GM18873 (cell line): Measurements from ENCODE around the gene RET.

Experiments used
- ATAC-seq: cut with Tn5 transposase; IDR thresholded peaks from one replicate; pipeline ENCODE4 v1.9.1; 2021; ENCODE audit warnings: mild to moderate bottlenecking, moderate library complexity, moderate number of reproducible peaks; ENCODE audit not compliant: unreplicated experiment, low FRiP score

RET gene

GRCh38 chr10:43155741-43156140, 78.9 kb downstream of the RET start:
- no peak for ATAC-seq

GRCh38 chr10:43156590-43157341, 79.9 kb downstream of the RET start:
- no peak for ATAC-seq

- no peak for ATAC-seq
Observed at GRCh38 chr10:43158636-43159035, 81.8 kb downstream of the RET start.

GRCh38 chr10:43160046-43160920, 83.4 kb downstream of the RET start:
- ATAC-seq = peak; percentile 41

- ATAC-seq = peak; percentile 86
Observed at GRCh38 chr10:43160921-43161255, 84.0 kb downstream of the RET start.

- ATAC-seq = no peak
Observed at GRCh38 chr10:43162604-43163003, 85.7 kb downstream of the RET start.

- no peak for ATAC-seq
Observed at GRCh38 chr10:43166207-43166879, 89.5 kb downstream of the RET start.

GRCh38 chr10:43166880-43167497, 90.1 kb downstream of the RET start:
- peak; percentile 67 for ATAC-seq

- no peak for ATAC-seq
Observed at GRCh38 chr10:43167498-43167889, 90.6 kb downstream of the RET start.

- ATAC-seq = no peak
Observed at GRCh38 chr10:43170491-43170890, 93.6 kb downstream of the RET start.

GRCh38 chr10:43172645-43173044, 95.8 kb downstream of the RET start:
- ATAC-seq = no peak

GRCh38 chr10:43173120-43173519, 96.3 kb downstream of the RET start:
- no peak for ATAC-seq

- no peak for ATAC-seq
Observed at GRCh38 chr10:43174969-43175368, 98.1 kb downstream of the RET start.

GRCh38 chr10:43176271-43176670, 99.4 kb downstream of the RET start:
- ATAC-seq = no peak

GRCh38 chr10:43177595-43177994, 100.7 kb downstream of the RET start:
- no peak for ATAC-seq
